Mucosa of rectum (tissue), 2 donors: Measurements from ENCODE around the gene IGFBPL1.

Source experiments
- H3K27ac ChIP-seq, 2 donors: one replicate each; pipeline ENCODE4 v1.7.0; 2013; ENCODE audit warnings: inconsistent platforms in 2 of 2, low read depth in 2 of 2, low read length in 2 of 2
- H3K27me3 ChIP-seq, 2 donors: one replicate each; pipeline ENCODE4 v1.7.0; 2013; ENCODE audit warnings: low read length in 2 of 2; ENCODE audit not compliant: control insufficient read depth in 2 of 2, insufficient read depth in 2 of 2
- H3K36me3 ChIP-seq, 2 donors: one replicate each; pipeline ENCODE4 v1.7.0; 2013; ENCODE audit warnings: low read length in 2 of 2; ENCODE audit not compliant: control insufficient read depth in 2 of 2, insufficient read depth in 2 of 2
- H3K4me1 ChIP-seq, 2 donors: one replicate each; pipeline ENCODE4 v1.7.0; 2013; ENCODE audit warnings: low read length in 2 of 2, mild to moderate bottlenecking in 1 of 2; ENCODE audit not compliant: control insufficient read depth in 2 of 2, insufficient read depth in 2 of 2
- H3K4me3 ChIP-seq, 2 donors: one replicate each; pipeline ENCODE4 v1.7.0; 2013; ENCODE audit warnings: low read length in 2 of 2
- H3K9ac ChIP-seq, 2 donors: one replicate each; pipeline ENCODE4 v1.7.0; 2013; ENCODE audit warnings: low read length in 2 of 2, low read depth in 1 of 2, mild to moderate bottlenecking in 1 of 2
- H3K9me3 ChIP-seq, 2 donors: one replicate each; pipeline ENCODE4 v1.7.0; 2013; ENCODE audit warnings: low read length in 2 of 2; ENCODE audit not compliant: control insufficient read depth in 2 of 2
- donor health status: healthy.
- donor health status: Normal muscosa, but diverticular disease.

Gene IGFBPL1

GRCh38 chr9:38357350-38358114 is 66.7 kb downstream of the IGFBPL1 start:
- H3K27ac ChIP-seq, result no peak overlapping the region
- no peak overlapping the region for H3K4me3 ChIP-seq
- no peak overlapping the region for H3K9ac ChIP-seq
- no peaks in the 10 kb centered on the region for H3K36me3 ChIP-seq
- no peaks in the 10 kb centered on the region for H3K9me3 ChIP-seq
- no peaks in the 10 kb centered on the region for H3K4me1 ChIP-seq
- H3K27me3 ChIP-seq, result no peaks in the 10 kb centered on the region

- Histone ChIP-seq H3K36me3 (no peaks in the 10 kb centered on the region), H3K27ac (no peak overlapping the region), H3K4me1 (no peaks in the 10 kb centered on the region), H3K4me3 (no peak overlapping the region), H3K27me3 (no peaks in the 10 kb centered on the region), H3K9ac (no peak overlapping the region), H3K9me3 (no peaks in the 10 kb centered on the region)
Observed at GRCh38 chr9:38356851-38357250, 67.4 kb downstream of the IGFBPL1 start.
